ENCODE data around the gene KCNE1.

- TF ChIP-seq MYC (IDR thresholded peaks at IDR 0.05; ENCODE audit: insufficient read depth, insufficient read length, insufficient replicate concordance, low read length, severe bottlenecking) (no peak), CTCF (IDR thresholded peaks at IDR 0.05 in 2 of 3, conservative IDR thresholded peaks at IDR 0.05 in 1 of 3; ENCODE audit: control insufficient read depth in 2 of 3, extremely low read depth in 1 of 3, insufficient read depth in 1 of 3, low read depth in 3 of 3, low read length in 3 of 3) (no peak), JUND (IDR thresholded peaks at IDR 0.05; ENCODE audit: low read depth, low read length) (no peak), POLR2AphosphoS5 (IDR thresholded peaks at IDR 0.05; ENCODE audit: low read length) (no peak), FOS (IDR thresholded peaks at IDR 0.05; ENCODE audit: borderline replicate concordance, extremely low read depth, insufficient read length) (no peak), POLR2A (IDR thresholded peaks at IDR 0.05; ENCODE audit: low read depth, low read length) (no peak), ZBTB11 (CRISPR knock-in tag; IDR thresholded peaks at IDR 0.05) (no peak), MAX (IDR thresholded peaks at IDR 0.05; ENCODE audit: low read depth, low read length) (no peak)
Measured at GRCh38 chr21:34531399-34531798, 19.4 kb upstream of the KCNE1 start.

All from GM12878 (cell line).